Hepatocyte (in vitro differentiated cells): ENCODE data around the gene GRID1. TPM values are rescaled to one million over a fixed set of nuclear protein-coding genes. Genes with fewer than 3 reads are reported as not detected.
A peak's percentile ranks its signal among the peaks of the same experiment; 100 is the strongest.

ENCODE experiments used
- DNase-seq: peaks from one replicate; pipeline ENCODE4 v3.0.0-alpha.2; 2016; ENCODE audit warnings: low spot score
- H2AFZ ChIP-seq: fragments of 200-600 bp; sonication (generic); 2 replicates; pipeline ENCODE4 v1.6.0; 2016; ENCODE audit warnings: antibody characterized with exemption, mild to moderate bottlenecking
- H3K27ac ChIP-seq: fragments of 200-600 bp; sonication (generic); 2 replicates; pipeline ENCODE4 v1.5.1; 2016; ENCODE audit warnings: mild to moderate bottlenecking
- H3K27me3 ChIP-seq: fragments of 200-600 bp; sonication (generic); 2 replicates; pipeline ENCODE4 v1.6.1; 2016
- H3K36me3 ChIP-seq: fragments of 200-600 bp; sonication (generic); replicated peaks from 2 replicates; pipeline ENCODE4 v1.5.1; 2016; ENCODE audit warnings: low read depth; ENCODE audit not compliant: insufficient read depth
- H3K4me1 ChIP-seq: fragments of 200-600 bp; sonication (generic); 2 replicates; pipeline ENCODE4 v1.5.1; 2016; ENCODE audit warnings: mild to moderate bottlenecking, moderate library complexity; ENCODE audit not compliant: insufficient read depth
- H3K4me2 ChIP-seq: fragments of 200-600 bp; sonication (generic); 2 replicates; pipeline ENCODE4 v1.6.0; 2016
- H3K4me3 ChIP-seq: fragments of 200-600 bp; sonication (generic); 2 replicates; pipeline ENCODE4 v1.5.1; 2016; ENCODE audit warnings: mild to moderate bottlenecking
- H3K79me2 ChIP-seq: fragments of 200-600 bp; sonication (generic); 2 replicates; pipeline ENCODE4 v1.6.0; 2017; ENCODE audit warnings: mild to moderate bottlenecking
- H3K9me2 ChIP-seq: fragments of 200-600 bp; sonication (generic); replicated peaks from 2 replicates; pipeline ENCODE4 v1.6.0; 2017; ENCODE audit warnings: mild to moderate bottlenecking; ENCODE audit not compliant: insufficient read depth
- H3K9me3 ChIP-seq: fragments of 200-600 bp; sonication (generic); 2 replicates; pipeline ENCODE4 v1.5.1; 2016; ENCODE audit warnings: low read depth, mild to moderate bottlenecking
- H4K20me1 ChIP-seq: fragments of 200-600 bp; sonication (generic); 2 replicates; pipeline ENCODE4 v1.6.0; 2016; ENCODE audit warnings: mild to moderate bottlenecking; ENCODE audit not compliant: insufficient read depth, poor library complexity, severe bottlenecking
- CTCF ChIP-seq: fragments of 200-600 bp; sonication (generic); IDR thresholded peaks from 2 replicates; pipeline ENCODE4 v1.5.1; 2016; ENCODE audit warnings: antibody characterized with exemption, mild to moderate bottlenecking; ENCODE audit not compliant: poor library complexity
- EZH2 ChIP-seq: fragments of 200-600 bp; sonication (generic); IDR thresholded peaks from 2 replicates; pipeline ENCODE4 v1.6.1; 2016; ENCODE audit warnings: antibody characterized with exemption, mild to moderate bottlenecking, borderline replicate concordance
- EZH2phosphoT487 ChIP-seq: fragments of 200-600 bp; sonication (generic); IDR thresholded peaks from one replicate; pipeline ENCODE4 v1.6.1; 2018; ENCODE audit warnings: antibody characterized with exemption, mild to moderate bottlenecking, low read depth, moderate library complexity; ENCODE audit not compliant: unreplicated experiment, severe bottlenecking
- WGBS: methylation state at CpG from one replicate; pipeline ENCODE4 v1.1.6; 2016; ENCODE audit warnings: low lambda C conversion rate; ENCODE audit errors: missing lambda C conversion rate; 5-methylcytosine and 5-hydroxymethylcytosine counted together
- polyA plus RNA-seq: library from polyadenylated mRNA; unstranded; fragments of >200 nt; fragmentation: Nextera tagmentation; extraction: Ambion mirVana; gene quantifications from 2 replicates; pipeline ENCODE4 v1.2.1, GENCODE V29; 2016
- total RNA-seq: library from RNA; depleted of rRNA; stranded (reverse); fragments of >200 nt; gene quantifications from 2 replicates; pipeline ENCODE4 v1.2.3, GENCODE V29; 2014

The GRID1 gene
- total and polyA plus RNA-seq, 2 experiments from 2014 or later: 0.07 to 0.37 TPM

- H3K4me1 ChIP-seq: no peaks in the 10 kb centered on the region
- 56% methylated on average over 5 of the region's 6 CpGs for WGBS
- H3K36me3 ChIP-seq: no peaks in the 10 kb centered on the region
- H3K27me3 ChIP-seq: no peaks in the 10 kb centered on the region
- DNase-seq: no peak
- H3K79me2 ChIP-seq: no peaks in the 10 kb centered on the region
- no peaks in the 10 kb centered on the region for H4K20me1 ChIP-seq
- H3K4me2 ChIP-seq: no peak overlapping the region
- H3K9me3 ChIP-seq: no peaks in the 10 kb centered on the region
- no peak overlapping the region for H3K4me3 ChIP-seq
- no peak overlapping the region for H2AFZ ChIP-seq
- TF ChIP-seq EZH2phosphoT487: no peak
- no peak overlapping the region for H3K27ac ChIP-seq
- no peaks in the 10 kb centered on the region for H3K9me2 ChIP-seq
Measured at GRCh38 chr10:85851934-85852333, 514.7 kb downstream of the GRID1 start.

- WGBS: 69% methylated on average over 2 of the region's 2 CpGs
- peak; percentile 25 for DNase-seq
- TF ChIP-seq EZH2: no peak
- no peak for TF ChIP-seq EZH2phosphoT487
- no peak for TF ChIP-seq CTCF
- no peak overlapping the region for H2AFZ ChIP-seq
- H3K9me2 ChIP-seq: no peaks in the 10 kb centered on the region
- H3K4me1 ChIP-seq: no peaks in the 10 kb centered on the region
- no peak overlapping the region for H3K4me2 ChIP-seq
- H3K27me3 ChIP-seq: no peaks in the 10 kb centered on the region
- H3K27ac ChIP-seq: no peak overlapping the region
- no peak overlapping the region for H3K4me3 ChIP-seq
- H4K20me1 ChIP-seq: no peaks in the 10 kb centered on the region
- no peaks in the 10 kb centered on the region for H3K36me3 ChIP-seq
- no peaks in the 10 kb centered on the region for H3K79me2 ChIP-seq
- no peaks in the 10 kb centered on the region for H3K9me3 ChIP-seq
Measured at GRCh38 chr10:85851325-85851724, 515.3 kb downstream of the GRID1 start.

GRCh38 chr10:85850736-85851135 is 515.9 kb downstream of the GRID1 start:
- DNase-seq: no peak
- 97% methylated on average over 3 of the region's 3 CpGs for WGBS

GRCh38 chr10:85849315-85849714 is 517.3 kb downstream of the GRID1 start:
- Histone ChIP-seq H3K79me2 (no peaks in the 10 kb centered on the region), H3K4me1 (no peaks in the 10 kb centered on the region), H3K4me2 (no peak overlapping the region), H4K20me1 (no peaks in the 10 kb centered on the region), H3K27me3 (no peaks in the 10 kb centered on the region), H2AFZ (no peak overlapping the region), H3K27ac (no peak overlapping the region), H3K9me2 (no peaks in the 10 kb centered on the region), H3K9me3 (no peaks in the 10 kb centered on the region), H3K4me3 (no peak overlapping the region), H3K36me3 (no peaks in the 10 kb centered on the region)
- TF ChIP-seq CTCF: no peak
- DNase-seq: no peak
- 82% methylated on average over 3 of the region's 3 CpGs for WGBS

More at GRCh38 chr10:85850736-85851135, 515.9 kb downstream of the GRID1 start:
- Histone ChIP-seq H3K27ac (no peak overlapping the region), H2AFZ (no peak overlapping the region), H3K9me2 (no peaks in the 10 kb centered on the region), H3K9me3 (no peaks in the 10 kb centered on the region), H3K27me3 (no peaks in the 10 kb centered on the region), H3K4me2 (no peak overlapping the region), H3K79me2 (no peaks in the 10 kb centered on the region), H3K4me3 (no peak overlapping the region), H3K4me1 (no peaks in the 10 kb centered on the region), H3K36me3 (no peaks in the 10 kb centered on the region), H4K20me1 (no peaks in the 10 kb centered on the region)
- TF ChIP-seq CTCF (no peak), EZH2phosphoT487 (no peak), EZH2 (no peak)
